ENCODE measurements around the gene DCST1. TPM values are rescaled to one million over a fixed set of nuclear protein-coding genes. Genes with fewer than 3 reads are reported as not detected.
A peak's percentile ranks its signal among the peaks of the same experiment; 100 is the strongest.

The DCST1 gene
- total RNA-seq, 1 experiment from 2014 or later, result 0.32 TPM

GRCh38 chr1:155024315-155024714, 9.3 kb upstream of the DCST1 start:
- H4K20me1 ChIP-seq (ENCODE audit: insufficient read depth), result no peaks in the 10 kb centered on the region
- no peak overlapping the region for H2AFZ ChIP-seq (ENCODE audit: low read depth, low read length, poor library complexity, severe bottlenecking)
- BruUV-seq (replicated peaks), result no TSS peak
- no peaks in the 10 kb centered on the region for H3K27me3 ChIP-seq (ENCODE audit: insufficient read depth, low read length)
- no peaks in the 10 kb centered on the region for H3K79me2 ChIP-seq (ENCODE audit: insufficient read depth, low read length)
- CTCF ChIA-PET, result no interaction called here
- DNase-seq (ENCODE audit: low read depth, low spot score), result no peak
- no peak overlapping the region for H3K27ac ChIP-seq (ENCODE audit: low read depth, low read length)
- intact Hi-C loops (cut with micrococcal nuclease), result no loop called here
- H3K9me2 ChIP-seq (ENCODE audit: insufficient read depth), result no peaks in the 10 kb centered on the region
- POLR2A ChIA-PET, result no interaction called here
- no peaks in the 10 kb centered on the region for H3K9me3 ChIP-seq (ENCODE audit: control insufficient read depth in 1 of 2, insufficient read depth in 1 of 2, low read depth in 1 of 2, low read length in 2 of 2)
- TF ChIP-seq CBX3 (IDR thresholded peaks at IDR 0.05; ENCODE audit: low read depth), result no peak
- no peak for TF ChIP-seq POLR2AphosphoS5 (IDR thresholded peaks at IDR 0.05; ENCODE audit: low read depth, low read length)
- TF ChIP-seq JUND (IDR thresholded peaks at IDR 0.05), result no peak
- no peak overlapping the region for H3K4me2 ChIP-seq (ENCODE audit: low read length)
- no peak overlapping the region for H3K4me3 ChIP-seq (replicated peaks in 1 of 2; ENCODE audit: low read depth in 1 of 2, low read length in 2 of 2)
- no peak overlapping the region for H3K9ac ChIP-seq (ENCODE audit: low read length)
- H3K4me1 ChIP-seq (ENCODE audit: control insufficient read depth in 1 of 2, insufficient read depth in 2 of 2, low read length in 2 of 2), result peaks cover 24 to 53% of the 10 kb centered on the region in 2 experiments
- ATAC-seq, result no peak
- RAD21 ChIA-PET (ENCODE audit: low non-redundant PET in 1 of 2, low total read pairs in 2 of 2, uncharacterized antibody in 2 of 2, unreplicated experiment in 2 of 2), result no interaction called here
- H3K36me3 ChIP-seq (ENCODE audit: control insufficient read depth in 1 of 2, insufficient read depth in 2 of 2, low read length in 2 of 2), result no peaks in the 10 kb centered on the region

GRCh38 chr1:155026154-155026553, 7.5 kb upstream of the DCST1 start:
- H3K27ac ChIP-seq (ENCODE audit: low read depth, low read length), result no peak overlapping the region; the same call in 1 of the 2 replicates
- intact Hi-C loops (cut with micrococcal nuclease), result no loop called here
- peak overlapping the region; percentile 38 for H3K9ac ChIP-seq (ENCODE audit: low read length)
- no peaks in the 10 kb centered on the region for H4K20me1 ChIP-seq (ENCODE audit: insufficient read depth)
- ATAC-seq, result peak; percentile 29
- no peaks in the 10 kb centered on the region for H3K36me3 ChIP-seq (ENCODE audit: control insufficient read depth in 1 of 2, insufficient read depth in 2 of 2, low read length in 2 of 2)
- no peak overlapping the region for H2AFZ ChIP-seq (ENCODE audit: low read depth, low read length, poor library complexity, severe bottlenecking)
- ChIA-PET POLR2A (interaction anchor here (1.0 kb wide), 1 partner anchor 52 kb away, joined by 3 read pairs; no protein-coding TSS in a partner anchor), RAD21 (ENCODE audit: low non-redundant PET in 1 of 2, low total read pairs in 2 of 2, uncharacterized antibody in 2 of 2, unreplicated experiment in 2 of 2) (interaction anchor here (0.7 kb wide), 2 partner anchors 44 to 189 kb away, joined by 4 to 5 read pairs; no protein-coding TSS in a partner anchor), CTCF (interaction anchor here (1.4 to 1.7 kb wide), 2 partner anchors 9 to 19 kb away, joined by 4 to 8 read pairs; no protein-coding TSS in a partner anchor)
- no peaks in the 10 kb centered on the region for H3K79me2 ChIP-seq (ENCODE audit: insufficient read depth, low read length)
- no peaks in the 10 kb centered on the region for H3K9me2 ChIP-seq (ENCODE audit: insufficient read depth)
- no peaks in the 10 kb centered on the region for H3K27me3 ChIP-seq (ENCODE audit: insufficient read depth, low read length)
- no TSS peak for BruUV-seq (replicated peaks)
- H3K4me1 ChIP-seq (ENCODE audit: control insufficient read depth in 1 of 2, insufficient read depth in 2 of 2, low read length in 2 of 2), result peaks cover 24 to 42% of the 10 kb centered on the region in 2 experiments
- H3K9me3 ChIP-seq (ENCODE audit: control insufficient read depth in 1 of 2, insufficient read depth in 1 of 2, low read depth in 1 of 2, low read length in 2 of 2), result no peaks in the 10 kb centered on the region
- no peak for DNase-seq (ENCODE audit: low read depth, low spot score)
- H3K4me2 ChIP-seq (ENCODE audit: low read length), result peak overlapping the region; percentile 74
- H3K4me3 ChIP-seq (replicated peaks in 1 of 2; ENCODE audit: low read depth in 1 of 2, low read length in 2 of 2), result 0 out of 4 replicates have a peak overlapping the region, but pooled peaks of 1 of the 2 experiments have one; percentile 7
- TF ChIP-seq FOSL1 (IDR thresholded peaks at IDR 0.05; ENCODE audit: low read depth) (no peak), CEBPB (IDR thresholded peaks at IDR 0.05; ENCODE audit: low read depth) (no peak), EZH2 (IDR thresholded peaks at IDR 0.05) (no peak), ZBTB33 (IDR thresholded peaks at IDR 0.05; ENCODE audit: extremely low read depth, insufficient replicate concordance, low read length) (no peak), MAX (IDR thresholded peaks at IDR 0.05) (no peak; the same call in 1 of the 2 replicates), SP1 (IDR thresholded peaks at IDR 0.05; ENCODE audit: low read depth) (no peak), ATF3 (IDR thresholded peaks at IDR 0.05) (no peak), EZH2phosphoT487 (IDR thresholded peaks at IDR 0.05; ENCODE audit: borderline replicate concordance) (no peak), EGR1 (IDR thresholded peaks at IDR 0.05; ENCODE audit: low read depth) (no peak), TCF7L2 (IDR thresholded peaks at IDR 0.05; ENCODE audit: borderline replicate concordance, extremely low read depth, insufficient read depth, insufficient read length) (no peak), POLR2AphosphoS5 (IDR thresholded peaks at IDR 0.05; ENCODE audit: low read depth, low read length) (no peak), REST (IDR thresholded peaks at IDR 0.05; ENCODE audit: low read depth) (no peak), ZFX (IDR thresholded peaks at IDR 0.05) (no peak), JUND (IDR thresholded peaks at IDR 0.05) (no peak), POLR2A (IDR thresholded peaks at IDR 0.05; ENCODE audit: borderline replicate concordance, extremely low read depth, insufficient read depth, insufficient read length) (no peak)
